WTC11 (cell line): ENCODE measurements around the gene MUC6.

Source experiments
- ATF1 ChIP-seq: sonication (generic); formaldehyde crosslinking; IDR thresholded peaks from 2 replicates; pipeline ENCODE4 v1.8.1; 2023; ENCODE audit warnings: mild to moderate bottlenecking, moderate library complexity, missing genetic modification reagents
- CTCF ChIP-seq: fragments of 200-600 bp; IDR thresholded peaks from 2 replicates; pipeline ENCODE4 v1.8.0; 2022; ENCODE audit warnings: antibody characterized with exemption
- ELF4 ChIP-seq: sonication (generic); formaldehyde crosslinking; IDR thresholded peaks from 2 replicates; pipeline ENCODE4 v1.8.1; 2022; ENCODE audit warnings: low read depth, mild to moderate bottlenecking, moderate library complexity, missing genetic modification reagents
- FOXJ3 ChIP-seq: sonication (generic); formaldehyde crosslinking; IDR thresholded peaks from 2 replicates; pipeline ENCODE4 v1.9.0; 2021; ENCODE audit warnings: missing genetic modification reagents, mild to moderate bottlenecking, borderline replicate concordance
- JUN ChIP-seq: sonication (generic); formaldehyde crosslinking; IDR thresholded peaks from 2 replicates; pipeline ENCODE4 v1.8.0; 2023; ENCODE audit warnings: mild to moderate bottlenecking, missing genetic modification reagents
- NFYB ChIP-seq: sonication (generic); formaldehyde crosslinking; conservative IDR thresholded peaks from 2 replicates; pipeline ENCODE4 v1.8.0; 2022; ENCODE audit warnings: low read depth, missing genetic modification reagents
- NR2C2 ChIP-seq: sonication (generic); formaldehyde crosslinking; IDR thresholded peaks from 2 replicates; pipeline ENCODE4 v1.8.0; 2022; ENCODE audit warnings: mild to moderate bottlenecking, missing genetic modification reagents
- SMAD4 ChIP-seq: sonication (generic); formaldehyde crosslinking; IDR thresholded peaks from 2 replicates; pipeline ENCODE4 v1.8.0; 2022; ENCODE audit warnings: mild to moderate bottlenecking, missing genetic modification reagents
- TF ChIP-seq, protein P1 (sequence below): fragments of 250-450 bp; sonication (Bioruptor Pico); IDR thresholded peaks from 2 replicates; pipeline ENCODE4 v1.9.0; 2021; ENCODE audit warnings: mild to moderate bottlenecking, borderline replicate concordance
- TF ChIP-seq, protein P2 (sequence below): sonication (generic); formaldehyde crosslinking; IDR thresholded peaks from 2 replicates; pipeline ENCODE4 v1.8.1; 2023; ENCODE audit warnings: mild to moderate bottlenecking, missing genetic modification reagents, moderate library complexity
- TF ChIP-seq, protein P3 (sequence below): sonication (generic); formaldehyde crosslinking; IDR thresholded peaks from 2 replicates; pipeline ENCODE4 v1.8.1; 2022; ENCODE audit warnings: low read depth, missing genetic modification reagents, borderline replicate concordance

GRCh38 chr11:1052133-1053011 lies 15.9 kb upstream of the MUC6 start:
- TF ChIP-seq CTCF (no peak), JUN (CRISPR knock-in tag) (no peak), NR2C2 (CRISPR knock-in tag) (no peak), NFYB (no peak), SMAD4 (CRISPR knock-in tag) (no peak), ATF1 (CRISPR knock-in tag) (no peak), FOXJ3 (no peak), ELF4 (no peak)
- TF ChIP-seq, protein P1, sequence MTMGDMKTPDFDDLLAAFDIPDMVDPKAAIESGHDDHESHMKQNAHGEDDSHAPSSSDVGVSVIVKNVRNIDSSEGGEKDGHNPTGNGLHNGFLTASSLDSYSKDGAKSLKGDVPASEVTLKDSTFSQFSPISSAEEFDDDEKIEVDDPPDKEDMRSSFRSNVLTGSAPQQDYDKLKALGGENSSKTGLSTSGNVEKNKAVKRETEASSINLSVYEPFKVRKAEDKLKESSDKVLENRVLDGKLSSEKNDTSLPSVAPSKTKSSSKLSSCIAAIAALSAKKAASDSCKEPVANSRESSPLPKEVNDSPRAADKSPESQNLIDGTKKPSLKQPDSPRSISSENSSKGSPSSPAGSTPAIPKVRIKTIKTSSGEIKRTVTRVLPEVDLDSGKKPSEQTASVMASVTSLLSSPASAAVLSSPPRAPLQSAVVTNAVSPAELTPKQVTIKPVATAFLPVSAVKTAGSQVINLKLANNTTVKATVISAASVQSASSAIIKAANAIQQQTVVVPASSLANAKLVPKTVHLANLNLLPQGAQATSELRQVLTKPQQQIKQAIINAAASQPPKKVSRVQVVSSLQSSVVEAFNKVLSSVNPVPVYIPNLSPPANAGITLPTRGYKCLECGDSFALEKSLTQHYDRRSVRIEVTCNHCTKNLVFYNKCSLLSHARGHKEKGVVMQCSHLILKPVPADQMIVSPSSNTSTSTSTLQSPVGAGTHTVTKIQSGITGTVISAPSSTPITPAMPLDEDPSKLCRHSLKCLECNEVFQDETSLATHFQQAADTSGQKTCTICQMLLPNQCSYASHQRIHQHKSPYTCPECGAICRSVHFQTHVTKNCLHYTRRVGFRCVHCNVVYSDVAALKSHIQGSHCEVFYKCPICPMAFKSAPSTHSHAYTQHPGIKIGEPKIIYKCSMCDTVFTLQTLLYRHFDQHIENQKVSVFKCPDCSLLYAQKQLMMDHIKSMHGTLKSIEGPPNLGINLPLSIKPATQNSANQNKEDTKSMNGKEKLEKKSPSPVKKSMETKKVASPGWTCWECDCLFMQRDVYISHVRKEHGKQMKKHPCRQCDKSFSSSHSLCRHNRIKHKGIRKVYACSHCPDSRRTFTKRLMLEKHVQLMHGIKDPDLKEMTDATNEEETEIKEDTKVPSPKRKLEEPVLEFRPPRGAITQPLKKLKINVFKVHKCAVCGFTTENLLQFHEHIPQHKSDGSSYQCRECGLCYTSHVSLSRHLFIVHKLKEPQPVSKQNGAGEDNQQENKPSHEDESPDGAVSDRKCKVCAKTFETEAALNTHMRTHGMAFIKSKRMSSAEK (CRISPR knock-in tag) = no peak
- TF ChIP-seq, protein P2, sequence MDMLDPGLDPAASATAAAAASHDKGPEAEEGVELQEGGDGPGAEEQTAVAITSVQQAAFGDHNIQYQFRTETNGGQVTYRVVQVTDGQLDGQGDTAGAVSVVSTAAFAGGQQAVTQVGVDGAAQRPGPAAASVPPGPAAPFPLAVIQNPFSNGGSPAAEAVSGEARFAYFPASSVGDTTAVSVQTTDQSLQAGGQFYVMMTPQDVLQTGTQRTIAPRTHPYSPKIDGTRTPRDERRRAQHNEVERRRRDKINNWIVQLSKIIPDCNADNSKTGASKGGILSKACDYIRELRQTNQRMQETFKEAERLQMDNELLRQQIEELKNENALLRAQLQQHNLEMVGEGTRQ (CRISPR knock-in tag) = no peak
- TF ChIP-seq, protein P3, sequence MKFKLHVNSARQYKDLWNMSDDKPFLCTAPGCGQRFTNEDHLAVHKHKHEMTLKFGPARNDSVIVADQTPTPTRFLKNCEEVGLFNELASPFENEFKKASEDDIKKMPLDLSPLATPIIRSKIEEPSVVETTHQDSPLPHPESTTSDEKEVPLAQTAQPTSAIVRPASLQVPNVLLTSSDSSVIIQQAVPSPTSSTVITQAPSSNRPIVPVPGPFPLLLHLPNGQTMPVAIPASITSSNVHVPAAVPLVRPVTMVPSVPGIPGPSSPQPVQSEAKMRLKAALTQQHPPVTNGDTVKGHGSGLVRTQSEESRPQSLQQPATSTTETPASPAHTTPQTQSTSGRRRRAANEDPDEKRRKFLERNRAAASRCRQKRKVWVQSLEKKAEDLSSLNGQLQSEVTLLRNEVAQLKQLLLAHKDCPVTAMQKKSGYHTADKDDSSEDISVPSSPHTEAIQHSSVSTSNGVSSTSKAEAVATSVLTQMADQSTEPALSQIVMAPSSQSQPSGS = no peak
